Gastrocnemius medialis (tissue), 4 donors: ENCODE data around the gene UMODL1. TPM values are rescaled to one million over a fixed set of nuclear protein-coding genes. Genes with fewer than 3 reads are reported as not detected.

Experiments used
- ATAC-seq, 2 donors: fragments of 150-250 bp; one replicate each; pipeline ENCODE4 v1.9.1; 2016
- DNase-seq, 2 donors: peaks; one replicate each; pipeline ENCODE4 v3.0.0-alpha.2; 2019
- H3K27ac ChIP-seq, 4 donors: fragments of 200-600 bp; sonication (generic); 1 replicate in 1 of 4; 2 replicates in 3 of 4; pipeline ENCODE4 v1.5.1; 2016 to 2018; ENCODE audit warnings: mild to moderate bottlenecking in 2 of 4, moderate library complexity in 1 of 4
- H3K27me3 ChIP-seq, 3 donors: fragments of 200-600 bp; sonication (generic) in 2 of 3; 1 replicate in 1 of 3; 2 replicates in 2 of 3; pipeline versions ENCODE4 v1.5.1 to v1.6.0; 2016 to 2019; ENCODE audit warnings: mild to moderate bottlenecking in 1 of 3, moderate library complexity in 1 of 3
- H3K36me3 ChIP-seq, 2 donors: fragments of 200-600 bp; sonication (generic) in 1 of 2; one replicate each; pipeline ENCODE4 v1.5.1; 2017 to 2018
- H3K4me1 ChIP-seq, 2 donors: fragments of 200-600 bp; sonication (generic) in 1 of 2; one replicate each; pipeline ENCODE4 v1.5.1; 2016 to 2017; ENCODE audit warnings: mild to moderate bottlenecking in 2 of 2
- H3K4me3 ChIP-seq, 4 donors: fragments of 200-600 bp; sonication (generic) in 3 of 4; 1 replicate in 1 of 4; 2 replicates in 3 of 4; pipeline ENCODE4 v1.5.1; 2016 to 2019; ENCODE audit warnings: mild to moderate bottlenecking in 2 of 4
- H3K9me3 ChIP-seq, 3 donors: fragments of 200-600 bp; sonication (generic) in 2 of 3; 1 replicate in 1 of 3; 2 replicates in 2 of 3; pipeline ENCODE4 v1.5.1; 2016 to 2019
- POLR2A ChIP-seq, 2 donors: fragments of 450-650 bp; IDR thresholded peaks; one replicate each; pipeline ENCODE4 v1.6.1; 2017; ENCODE audit warnings: antibody characterized with exemption in 2 of 2, mild to moderate bottlenecking in 2 of 2, moderate library complexity in 2 of 2
- in situ Hi-C, 4 donors: fragments of 200-750 bp; cut with MboI; loops; one replicate each; pipeline versions ENCODE4 v1.15.0 to v1.8.0; 2017; ENCODE audit warnings: low sequenced_read_pairs in 4 of 4
- intact Hi-C: fragments of 100-400 bp; cut with DNase I; formaldehyde crosslinking; loops from one replicate; pipeline ENCODE4 v1.15.1; 2023; ENCODE audit warnings: low total_unique reads
- total RNA-seq, 4 donors: library from RNA; depleted of rRNA; stranded (reverse); fragments of >200 nt; gene quantifications; one replicate each; pipeline versions ENCODE4 v1.1.0 to v1.2.3, GENCODE V29; 2016
- TF ChIP-seq, protein P1 (sequence below), 5 experiments: fragments of 450-650 bp in 3 of 5; fragments of 200-600 bp in 2 of 5; sonication (generic) in 2 of 5; IDR thresholded peaks in 4 of 5; conservative IDR thresholded peaks in 1 of 5; 1 replicate in 4 of 5; 2 replicates in 1 of 5; pipeline ENCODE4 v1.5.1; 2016 to 2019; ENCODE audit warnings: antibody characterized with exemption in 5 of 5, mild to moderate bottlenecking in 3 of 5, moderate library complexity in 3 of 5

The UMODL1 gene
- total RNA-seq, 4 donors from 2014 or later: 0.13 TPM; not detected in 3

DNA sequence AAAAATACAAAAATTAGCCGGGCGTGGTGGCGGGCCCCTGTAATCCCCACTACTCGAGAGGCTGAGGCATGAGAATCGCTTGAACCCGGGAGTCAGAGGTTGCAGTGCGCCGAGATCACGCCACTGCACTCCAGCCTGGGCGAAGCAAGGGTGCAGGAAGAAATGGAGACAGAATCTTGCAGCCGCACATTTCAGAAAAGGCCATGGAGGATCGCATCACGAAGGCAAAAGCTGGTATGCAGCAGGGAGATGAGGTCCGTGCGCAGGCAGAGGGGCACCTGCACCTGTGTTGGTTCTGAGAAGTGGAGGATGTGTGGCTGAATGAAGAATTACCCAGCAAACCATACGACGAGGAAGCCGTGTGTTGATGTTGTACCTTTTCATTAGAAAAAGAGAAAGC lies 94.8 kb downstream of the UMODL1 start:
- intact Hi-C loops: no loop called here
- Histone ChIP-seq H3K4me3 (no peak overlapping the region), H3K27me3 (no peaks in the 10 kb centered on the region), H3K9me3 (no peaks in the 10 kb centered on the region), H3K4me1 (no peaks in the 10 kb centered on the region), H3K27ac (no peak overlapping the region), H3K36me3 (no peaks in the 10 kb centered on the region)
- TF ChIP-seq, protein P1, sequence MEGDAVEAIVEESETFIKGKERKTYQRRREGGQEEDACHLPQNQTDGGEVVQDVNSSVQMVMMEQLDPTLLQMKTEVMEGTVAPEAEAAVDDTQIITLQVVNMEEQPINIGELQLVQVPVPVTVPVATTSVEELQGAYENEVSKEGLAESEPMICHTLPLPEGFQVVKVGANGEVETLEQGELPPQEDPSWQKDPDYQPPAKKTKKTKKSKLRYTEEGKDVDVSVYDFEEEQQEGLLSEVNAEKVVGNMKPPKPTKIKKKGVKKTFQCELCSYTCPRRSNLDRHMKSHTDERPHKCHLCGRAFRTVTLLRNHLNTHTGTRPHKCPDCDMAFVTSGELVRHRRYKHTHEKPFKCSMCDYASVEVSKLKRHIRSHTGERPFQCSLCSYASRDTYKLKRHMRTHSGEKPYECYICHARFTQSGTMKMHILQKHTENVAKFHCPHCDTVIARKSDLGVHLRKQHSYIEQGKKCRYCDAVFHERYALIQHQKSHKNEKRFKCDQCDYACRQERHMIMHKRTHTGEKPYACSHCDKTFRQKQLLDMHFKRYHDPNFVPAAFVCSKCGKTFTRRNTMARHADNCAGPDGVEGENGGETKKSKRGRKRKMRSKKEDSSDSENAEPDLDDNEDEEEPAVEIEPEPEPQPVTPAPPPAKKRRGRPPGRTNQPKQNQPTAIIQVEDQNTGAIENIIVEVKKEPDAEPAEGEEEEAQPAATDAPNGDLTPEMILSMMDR (IDR thresholded peaks at IDR 0.05 in 4 of 5, conservative IDR thresholded peaks at IDR 0.05 in 1 of 5): no peak
- TF ChIP-seq POLR2A (IDR thresholded peaks at IDR 0.05): no peak
- ATAC-seq (no peak), DNase-seq (no peak)
- in situ Hi-C loops: no loop called here

DNA sequence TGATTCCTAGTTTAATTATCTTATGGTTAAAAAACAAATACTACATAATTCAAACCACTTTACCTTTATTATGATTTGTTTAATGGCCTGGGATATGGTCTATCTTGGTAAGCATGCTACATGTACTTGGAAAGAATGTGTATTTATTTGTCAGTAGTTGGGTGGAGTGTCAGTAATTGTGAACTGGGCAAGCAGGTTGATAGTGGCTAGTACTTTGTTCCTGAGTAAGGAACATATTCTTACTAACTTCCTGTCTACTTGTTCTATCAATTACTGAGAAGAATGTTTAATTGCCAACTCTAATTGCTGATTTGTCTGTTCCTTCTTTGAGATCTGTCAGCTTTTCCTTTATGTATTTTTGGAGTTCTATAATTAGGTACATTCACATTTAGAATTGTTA lies 98.6 kb downstream of the UMODL1 start:
- DNase-seq (no peak), ATAC-seq (no peak)
- Histone ChIP-seq H3K4me3 (no peak overlapping the region), H3K9me3 (no peaks in the 10 kb centered on the region), H3K27me3 (no peaks in the 10 kb centered on the region), H3K4me1 (no peaks in the 10 kb centered on the region), H3K27ac (peak overlapping the region in 1 of 4 donors; percentile 17), H3K36me3 (no peaks in the 10 kb centered on the region)
- TF ChIP-seq, protein P1 (IDR thresholded peaks at IDR 0.05 in 4 of 5, conservative IDR thresholded peaks at IDR 0.05 in 1 of 5): no peak
- TF ChIP-seq POLR2A (IDR thresholded peaks at IDR 0.05): no peak
- intact Hi-C loops: no loop called here
- in situ Hi-C loops: loop anchor here in 1 of 4 donors (10.0 kb wide), 1 partner anchor 85 kb away; no protein-coding TSS in a partner anchor

DNA sequence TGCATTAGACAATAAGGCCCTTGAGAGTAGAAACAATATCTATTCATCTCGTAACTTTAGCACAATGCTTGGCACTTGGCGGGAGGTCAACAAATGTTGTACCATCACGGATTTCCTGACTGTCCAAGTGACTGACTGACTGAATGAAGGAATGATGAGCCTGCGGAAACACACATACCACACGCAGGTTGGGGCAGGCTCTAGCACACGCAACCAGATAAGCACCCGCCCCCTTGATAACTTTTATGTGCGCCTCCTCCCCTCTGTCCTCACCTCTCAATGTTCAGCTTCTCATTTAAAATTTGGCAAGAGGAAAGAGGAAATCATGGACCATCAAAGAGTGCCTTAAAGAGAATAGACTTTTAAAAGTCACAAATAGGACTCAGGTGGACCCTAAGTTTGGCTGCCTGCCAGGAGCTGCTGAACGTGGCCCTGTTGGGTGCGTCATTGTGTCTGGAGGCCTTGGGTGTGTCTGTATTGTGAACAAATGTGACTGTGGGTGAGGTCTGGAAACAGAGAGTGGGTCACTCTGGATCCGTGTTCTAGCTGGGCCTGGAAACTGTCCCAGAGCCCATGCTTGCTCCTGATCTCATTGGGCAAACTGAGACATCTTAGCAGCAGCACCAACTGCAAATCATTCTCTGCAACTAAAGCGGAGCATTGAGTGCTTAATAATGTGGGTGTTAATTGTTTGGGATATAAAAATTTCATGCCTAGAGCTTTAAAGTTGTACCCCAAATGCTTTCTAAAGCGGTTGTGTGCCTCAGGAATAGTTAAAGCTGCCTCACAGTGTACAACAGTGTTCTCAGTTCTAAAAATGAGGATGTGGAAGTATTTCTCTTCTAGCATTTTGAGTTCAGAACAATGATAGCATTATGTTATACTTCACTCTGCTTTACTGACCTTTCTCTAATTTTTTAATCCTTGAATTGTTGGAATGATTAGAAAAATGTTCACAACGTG lies 100.3 kb downstream of the UMODL1 start:
- no peaks in the 10 kb centered on the region for H3K4me1 ChIP-seq
- in situ Hi-C loops (loop anchor here in 1 of 4 donors (10.0 kb wide), 1 partner anchor 83 kb away; no protein-coding TSS in a partner anchor), intact Hi-C loops (no loop called here)
- H3K27me3 ChIP-seq: no peaks in the 10 kb centered on the region
- H3K27ac ChIP-seq: peak overlapping the region in 3 of 4 donors; percentile 4 to 43 (median 21)
- DNase-seq: no peak
- no peaks in the 10 kb centered on the region for H3K36me3 ChIP-seq
- H3K9me3 ChIP-seq: no peaks in the 10 kb centered on the region
- H3K4me3 ChIP-seq: no peak overlapping the region
- TF ChIP-seq, protein P1 (IDR thresholded peaks at IDR 0.05 in 4 of 5, conservative IDR thresholded peaks at IDR 0.05 in 1 of 5): no peak
- no peak for TF ChIP-seq POLR2A (IDR thresholded peaks at IDR 0.05)
- ATAC-seq: peak; percentile 53 to 70

DNA sequence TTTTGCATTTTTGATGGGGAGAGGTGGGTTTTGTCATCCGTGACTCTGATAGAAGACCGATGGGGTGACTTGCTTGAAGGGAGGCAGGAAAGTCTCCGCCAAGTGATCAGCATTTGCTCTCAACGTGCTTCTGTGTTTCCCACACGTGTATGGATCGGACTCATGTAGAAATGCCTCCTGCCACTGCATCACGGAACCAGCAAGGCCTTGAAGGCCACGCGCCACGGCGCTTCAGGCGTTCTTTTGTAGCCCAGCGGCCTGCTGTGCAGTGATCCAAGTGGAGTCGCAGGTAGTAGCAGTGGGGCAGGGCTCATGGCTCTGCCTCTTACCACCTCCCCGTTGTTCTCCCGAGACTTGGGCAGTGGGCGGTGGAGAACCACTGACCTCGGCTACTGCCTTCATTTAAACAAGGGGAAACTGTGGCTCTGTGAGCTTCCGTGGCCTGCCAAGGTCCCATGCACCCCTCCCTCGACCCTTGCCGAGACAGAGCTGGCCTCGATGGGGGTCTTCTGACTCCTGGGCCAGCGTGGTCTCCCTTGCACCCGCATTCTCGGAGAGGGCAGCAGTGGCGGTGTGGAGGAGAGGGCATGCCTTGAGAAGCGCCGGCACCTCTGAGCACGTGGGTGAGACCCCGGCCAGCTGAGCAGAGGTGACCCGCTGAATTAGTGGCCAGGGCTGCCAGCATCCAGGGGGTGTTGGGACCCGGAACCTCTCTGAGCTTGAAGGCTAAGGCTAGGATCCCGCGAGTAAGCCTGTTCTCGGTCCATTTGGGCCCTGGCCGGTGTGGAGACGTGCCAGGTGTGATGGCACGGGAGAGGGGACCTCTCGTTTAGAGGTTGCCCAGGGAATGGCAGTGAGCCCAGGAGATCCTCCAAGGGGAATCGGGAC lies 101.7 kb downstream of the UMODL1 start:
- no peaks in the 10 kb centered on the region for H3K9me3 ChIP-seq
- DNase-seq: no peak
- in situ Hi-C loops: loop anchor here in 1 of 4 donors (10.0 kb wide), 1 partner anchor 82 kb away; no protein-coding TSS in a partner anchor
- H3K4me1 ChIP-seq: no peaks in the 10 kb centered on the region
- intact Hi-C loops: no loop called here
- ATAC-seq: no peak
- H3K27me3 ChIP-seq: no peaks in the 10 kb centered on the region
- no peaks in the 10 kb centered on the region for H3K36me3 ChIP-seq
- TF ChIP-seq POLR2A (IDR thresholded peaks at IDR 0.05): no peak
- TF ChIP-seq, protein P1 (IDR thresholded peaks at IDR 0.05 in 4 of 5, conservative IDR thresholded peaks at IDR 0.05 in 1 of 5): no peak
- H3K27ac ChIP-seq: no peak overlapping the region
- no peak overlapping the region for H3K4me3 ChIP-seq
